Measurements from ENCODE around the gene DAP. TPM values are rescaled to one million over a fixed set of nuclear protein-coding genes. Genes with fewer than 3 reads are reported as not detected.
"Not testable (repeated sequence)": the region's sequence is repeated elsewhere in the genome, so short reads cannot be mapped to it uniquely, and the experiment has no call there.

The DAP gene
- total RNA-seq, 1 experiment from 2014 or later: 138 TPM

DNA sequence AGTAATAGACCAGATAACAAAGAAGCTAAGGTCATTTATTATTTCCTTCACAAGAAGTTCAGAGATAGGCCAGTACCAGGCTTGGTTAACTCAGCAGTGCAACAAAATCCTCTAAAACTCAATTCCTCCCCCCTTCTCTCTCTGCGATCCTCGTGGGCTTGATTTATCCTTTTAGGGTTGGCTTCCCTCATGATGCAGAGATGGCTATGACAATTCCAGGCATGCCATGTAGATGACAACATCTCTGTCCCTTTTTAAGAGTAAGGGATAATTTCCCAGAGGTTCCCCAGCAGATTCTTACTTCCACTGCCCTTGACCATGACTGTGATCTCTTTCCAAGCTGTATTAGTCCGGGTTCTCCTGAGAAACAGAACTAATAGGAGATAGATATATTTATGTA lies 28.7 kb upstream of the DAP start:
- peaks cover 6% of the 10 kb centered on the region for H3K27me3 Mint-ChIP-seq (ENCODE audit: unreplicated experiment)
- BruUV-seq (replicated peaks): no TSS peak
- no peaks in the 10 kb centered on the region for H3K9me3 Mint-ChIP-seq (ENCODE audit: low read depth, unreplicated experiment)
- DNase-seq: no peak
- intact Hi-C loops (cut with micrococcal nuclease; ENCODE audit: unreplicated experiment): no loop called here
- no peak overlapping the region for H3K4me3 Mint-ChIP-seq (ENCODE audit: low read depth, unreplicated experiment)
- no peaks in the 10 kb centered on the region for H3K4me1 Mint-ChIP-seq (ENCODE audit: low read depth, unreplicated experiment)
- TF ChIP-seq, protein P1, sequence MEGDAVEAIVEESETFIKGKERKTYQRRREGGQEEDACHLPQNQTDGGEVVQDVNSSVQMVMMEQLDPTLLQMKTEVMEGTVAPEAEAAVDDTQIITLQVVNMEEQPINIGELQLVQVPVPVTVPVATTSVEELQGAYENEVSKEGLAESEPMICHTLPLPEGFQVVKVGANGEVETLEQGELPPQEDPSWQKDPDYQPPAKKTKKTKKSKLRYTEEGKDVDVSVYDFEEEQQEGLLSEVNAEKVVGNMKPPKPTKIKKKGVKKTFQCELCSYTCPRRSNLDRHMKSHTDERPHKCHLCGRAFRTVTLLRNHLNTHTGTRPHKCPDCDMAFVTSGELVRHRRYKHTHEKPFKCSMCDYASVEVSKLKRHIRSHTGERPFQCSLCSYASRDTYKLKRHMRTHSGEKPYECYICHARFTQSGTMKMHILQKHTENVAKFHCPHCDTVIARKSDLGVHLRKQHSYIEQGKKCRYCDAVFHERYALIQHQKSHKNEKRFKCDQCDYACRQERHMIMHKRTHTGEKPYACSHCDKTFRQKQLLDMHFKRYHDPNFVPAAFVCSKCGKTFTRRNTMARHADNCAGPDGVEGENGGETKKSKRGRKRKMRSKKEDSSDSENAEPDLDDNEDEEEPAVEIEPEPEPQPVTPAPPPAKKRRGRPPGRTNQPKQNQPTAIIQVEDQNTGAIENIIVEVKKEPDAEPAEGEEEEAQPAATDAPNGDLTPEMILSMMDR (IDR thresholded peaks at IDR 0.05; ENCODE audit: unreplicated experiment): no peak
- H3K36me3 Mint-ChIP-seq (ENCODE audit: insufficient read depth, unreplicated experiment): no peaks in the 10 kb centered on the region
- CTCF ChIA-PET: no interaction called here
- H3K27ac Mint-ChIP-seq (ENCODE audit: unreplicated experiment): no peak overlapping the region

DNA sequence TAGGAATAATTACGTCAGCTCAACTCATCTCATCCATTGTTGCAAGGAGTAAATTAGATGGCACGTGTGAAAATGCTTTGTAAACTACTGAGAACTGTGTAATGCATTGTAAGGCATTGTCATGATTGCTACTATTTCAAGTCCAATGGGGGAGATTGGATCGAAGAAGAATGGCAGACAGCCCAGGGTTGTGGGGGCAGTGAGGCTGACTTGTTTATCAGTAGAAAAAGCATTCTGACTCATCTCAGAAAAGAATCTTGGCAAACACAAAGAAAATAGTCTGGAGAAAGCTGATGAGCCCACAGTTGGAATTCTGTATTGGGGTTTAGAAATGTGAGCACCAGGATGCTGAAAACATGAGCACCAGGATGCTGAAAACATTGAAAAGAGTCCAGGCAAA lies 28.0 kb upstream of the DAP start:
- TF ChIP-seq, protein P1 (IDR thresholded peaks at IDR 0.05; ENCODE audit: unreplicated experiment): no peak
- H3K27ac Mint-ChIP-seq (ENCODE audit: unreplicated experiment): no peak overlapping the region
- no peaks in the 10 kb centered on the region for H3K9me3 Mint-ChIP-seq (ENCODE audit: low read depth, unreplicated experiment)
- CTCF ChIA-PET: no interaction called here
- BruUV-seq (replicated peaks): no TSS peak
- no peak for DNase-seq
- no peaks in the 10 kb centered on the region for H3K27me3 Mint-ChIP-seq (ENCODE audit: unreplicated experiment)
- no peak overlapping the region for H3K4me3 Mint-ChIP-seq (ENCODE audit: low read depth, unreplicated experiment)
- intact Hi-C loops (cut with micrococcal nuclease; ENCODE audit: unreplicated experiment): no loop called here
- H3K36me3 Mint-ChIP-seq (ENCODE audit: insufficient read depth, unreplicated experiment): no peaks in the 10 kb centered on the region
- H3K4me1 Mint-ChIP-seq (ENCODE audit: low read depth, unreplicated experiment): no peaks in the 10 kb centered on the region

DNA sequence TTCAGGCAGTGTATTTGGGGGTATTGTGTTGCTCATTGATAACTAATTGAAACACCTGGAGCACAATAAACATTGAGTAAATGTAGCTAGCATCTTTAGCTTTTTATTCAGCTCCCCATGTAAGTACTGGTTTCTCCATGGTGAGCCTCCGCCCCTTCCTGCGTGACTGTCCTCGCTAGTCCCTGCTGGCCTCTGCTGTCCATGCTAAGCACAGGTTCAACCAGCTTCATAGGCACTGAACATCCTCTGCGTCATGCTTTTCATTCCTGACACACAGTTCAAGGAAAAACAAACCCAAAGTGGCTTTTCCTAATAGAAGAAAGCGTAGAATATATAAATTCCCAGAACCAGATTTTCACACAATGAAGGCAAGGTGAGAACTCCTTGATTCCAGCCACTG lies 27.3 kb upstream of the DAP start:
- H3K4me3 Mint-ChIP-seq (ENCODE audit: low read depth, unreplicated experiment): no peak overlapping the region
- no peaks in the 10 kb centered on the region for H3K9me3 Mint-ChIP-seq (ENCODE audit: low read depth, unreplicated experiment)
- no TSS peak for BruUV-seq (replicated peaks)
- H3K36me3 Mint-ChIP-seq (ENCODE audit: insufficient read depth, unreplicated experiment): no peaks in the 10 kb centered on the region
- TF ChIP-seq, protein P1 (IDR thresholded peaks at IDR 0.05; ENCODE audit: unreplicated experiment): no peak
- DNase-seq: no peak
- H3K4me1 Mint-ChIP-seq (ENCODE audit: low read depth, unreplicated experiment): no peaks in the 10 kb centered on the region
- CTCF ChIA-PET: no interaction called here
- H3K27me3 Mint-ChIP-seq (ENCODE audit: unreplicated experiment): peaks cover 5% of the 10 kb centered on the region
- H3K27ac Mint-ChIP-seq (ENCODE audit: unreplicated experiment): no peak overlapping the region
- intact Hi-C loops (cut with micrococcal nuclease; ENCODE audit: unreplicated experiment): no loop called here

DNA sequence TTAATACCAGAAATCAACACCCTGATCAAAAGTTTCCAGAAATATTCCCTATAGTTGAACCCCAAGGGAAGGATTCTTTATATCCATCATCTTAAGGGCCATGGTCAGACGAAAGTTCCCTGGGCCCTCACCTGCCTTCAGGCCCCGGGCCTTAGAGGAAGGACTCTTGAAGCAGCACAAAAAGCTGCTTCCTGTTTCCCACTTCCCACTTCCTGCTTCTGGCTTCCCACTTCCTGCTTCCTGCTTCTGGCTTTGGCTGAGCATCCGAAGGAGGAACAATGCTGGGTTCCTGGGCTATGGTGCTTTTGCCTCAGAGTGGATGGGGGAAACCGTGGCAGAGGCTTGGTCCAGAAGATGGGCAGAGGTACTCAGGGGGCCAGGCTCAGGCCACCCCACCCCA lies 25.8 kb upstream of the DAP start:
- CTCF ChIA-PET: no interaction called here
- Mint-ChIP-seq H3K4me1 (ENCODE audit: low read depth, unreplicated experiment) (no peaks in the 10 kb centered on the region), H3K27me3 (ENCODE audit: unreplicated experiment) (peaks cover 21% of the 10 kb centered on the region), H3K9me3 (ENCODE audit: low read depth, unreplicated experiment) (no peaks in the 10 kb centered on the region), H3K36me3 (ENCODE audit: insufficient read depth, unreplicated experiment) (no peaks in the 10 kb centered on the region), H3K27ac (ENCODE audit: unreplicated experiment) (no peak overlapping the region), H3K4me3 (ENCODE audit: low read depth, unreplicated experiment) (no peak overlapping the region)
- no TSS peak for BruUV-seq (replicated peaks)
- DNase-seq: no peak
- TF ChIP-seq, protein P1 (IDR thresholded peaks at IDR 0.05; ENCODE audit: unreplicated experiment): no peak
- intact Hi-C loops (cut with micrococcal nuclease; ENCODE audit: unreplicated experiment): no loop called here

DNA sequence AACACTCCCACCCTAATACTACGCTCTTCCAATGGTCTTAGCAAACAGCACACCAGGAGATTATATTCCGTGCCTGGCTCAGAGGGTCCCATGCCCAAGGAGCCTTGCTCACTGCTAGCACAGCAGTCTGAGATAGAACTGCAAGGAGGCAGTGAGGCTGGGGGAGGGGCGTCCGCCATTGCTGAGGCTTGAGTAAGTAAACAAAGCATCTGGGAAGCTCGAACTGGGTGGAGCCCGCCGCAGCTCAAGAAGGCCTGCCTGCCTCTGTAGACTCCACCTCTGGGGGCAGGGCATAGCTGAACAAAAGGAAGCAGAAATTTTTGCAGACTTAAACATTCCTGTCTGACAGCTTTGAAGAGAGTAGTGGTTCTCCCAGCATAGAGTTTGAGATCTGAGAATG lies 19.2 kb upstream of the DAP start:
- CTCF ChIA-PET; H3K4me3 Mint-ChIP-seq (ENCODE audit: low read depth, unreplicated experiment): not testable (repeated sequence)

More for the DNA sequence above, 19.2 kb upstream of the DAP start:
- BruUV-seq (replicated peaks); DNase-seq; H3K36me3 Mint-ChIP-seq (ENCODE audit: insufficient read depth, unreplicated experiment); H3K27ac Mint-ChIP-seq (ENCODE audit: unreplicated experiment); H3K9me3 Mint-ChIP-seq (ENCODE audit: low read depth, unreplicated experiment); intact Hi-C loops (cut with micrococcal nuclease; ENCODE audit: unreplicated experiment); H3K4me1 Mint-ChIP-seq (ENCODE audit: low read depth, unreplicated experiment): not testable (repeated sequence)
- H3K27me3 Mint-ChIP-seq (ENCODE audit: unreplicated experiment): peaks cover 31% of the 10 kb centered on the region

Measured in Calu3 (cell line).